K562 (cell line): ENCODE measurements around the gene EXO5. TPM values are rescaled to one million over a fixed set of nuclear protein-coding genes. Genes with fewer than 3 reads are reported as not detected.

Experiments used
- CREB1 ChIP-seq, 2 experiments: sonication (generic) in 1 of 2; formaldehyde crosslinking in 1 of 2; IDR thresholded peaks; 2 replicates each; pipeline versions ENCODE4 v1.6.1 to v1.8.0; 2012 to 2022; ENCODE audit warnings: inconsistent platforms in 1 of 2, mild to moderate bottlenecking in 1 of 2, missing genetic modification reagents in 1 of 2, moderate library complexity in 1 of 2
- ELF4 ChIP-seq: fragments of 450-650 bp; formaldehyde crosslinking; IDR thresholded peaks from 2 replicates; pipeline ENCODE4 v1.4.0; 2022; ENCODE audit warnings: missing genetic modification characterization
- FOXK1 ChIP-seq: sonication (generic); formaldehyde crosslinking; IDR thresholded peaks from 2 replicates; pipeline ENCODE4 v1.8.0; 2022; ENCODE audit warnings: missing genetic modification reagents, mild to moderate bottlenecking, borderline replicate concordance
- KLF1 ChIP-seq: fragments of 450-650 bp; IDR thresholded peaks from 2 replicates; pipeline ENCODE4 v1.6.1; 2016; ENCODE audit warnings: missing genetic modification characterization, missing compliant biosample characterization
- LARP7 ChIP-seq: fragments of 450-650 bp; IDR thresholded peaks from 2 replicates; pipeline ENCODE4 v1.6.1; 2016
- MAFG ChIP-seq: fragments of 450-650 bp; conservative IDR thresholded peaks from 2 replicates; pipeline ENCODE4 v1.6.1; 2016; ENCODE audit warnings: missing genetic modification characterization, missing compliant biosample characterization
- POLR2B ChIP-seq: fragments of 450-650 bp; IDR thresholded peaks from 2 replicates; pipeline ENCODE4 v1.6.1; 2018; ENCODE audit warnings: low read depth; ENCODE audit not compliant: partially characterized antibody
- PPARD ChIP-seq: fragments of 250-450 bp; sonication (Bioruptor Pico); IDR thresholded peaks from 2 replicates; pipeline ENCODE4 v1.8.0; 2022; ENCODE audit warnings: inconsistent platforms, mild to moderate bottlenecking, moderate library complexity
- TBL1XR1 ChIP-seq, 2 experiments: IDR thresholded peaks; 2 replicates each; pipeline ENCODE4 v1.6.1; 2012; ENCODE audit warnings: improper control_type of control experiment in 2 of 2, low read length in 2 of 2, mild to moderate bottlenecking in 1 of 2
- TCFL5 ChIP-seq: fragments of 250-450 bp; sonication (Bioruptor Pico); conservative IDR thresholded peaks from 2 replicates; pipeline ENCODE4 v1.6.1; 2021; ENCODE audit warnings: mild to moderate bottlenecking, moderate library complexity, matching md5 sums
- TEAD1 ChIP-seq, 2 experiments: fragments of 450-650 bp in 1 of 2; sonication (generic) in 1 of 2; formaldehyde crosslinking; IDR thresholded peaks; 2 replicates each; pipeline versions ENCODE4 v1.4.0 to v1.8.0; 2020 to 2022; ENCODE audit warnings: mild to moderate bottlenecking in 2 of 2, missing genetic modification reagents in 1 of 2
- XRCC5 ChIP-seq: fragments of 200-400 bp; formaldehyde crosslinking; IDR thresholded peaks from 2 replicates; pipeline ENCODE4 v1.6.1; 2017; ENCODE audit warnings: low read depth, mild to moderate bottlenecking, low read length
- ZNF140 ChIP-seq: fragments of 250-450 bp; sonication (Bioruptor Pico); IDR thresholded peaks from 2 replicates; pipeline ENCODE4 v1.8.0; 2021; ENCODE audit warnings: moderate library complexity, mild to moderate bottlenecking, inconsistent platforms
- ZSCAN32 ChIP-seq: fragments of 450-650 bp; formaldehyde crosslinking; IDR thresholded peaks from 2 replicates; pipeline ENCODE4 v1.4.0; 2020; ENCODE audit warnings: mild to moderate bottlenecking, moderate library complexity
- polyA plus RNA-seq, 8 experiments: library from polyadenylated mRNA; depleted of rRNA in 4 of 8; stranded (reverse) in 5 of 8; unstranded in 3 of 8; fragments of >200 nt; fragmentation: Nextera tagmentation in 2 of 8; fragmentation: Illumina TruSeq in 1 of 8; extraction: Ambion mirVana in 2 of 8; extraction: Trizol in 1 of 8; gene quantifications; 2 replicates each; pipeline versions ENCODE4 v1.2.1 to v1.2.3, GENCODE V29; 2011 to 2014; ENCODE audit warnings: inconsistent platforms in 1 of 8, missing spikeins in 1 of 8
- total RNA-seq, 7 experiments: library from RNA; depleted of rRNA in 6 of 7; stranded (reverse); fragments of >200 nt in 6 of 7; fragmentation: Illumina TruSeq in 2 of 7; extraction: Trizol in 2 of 7; gene quantifications; 2 replicates each; pipeline versions ENCODE4 v1.2.1 to v1.2.3, GENCODE V29; 2011 to 2021; ENCODE audit warnings: low replicate concordance in 1 of 7
- TF ChIP-seq, protein P1 (sequence below): sonication (generic); formaldehyde crosslinking; IDR thresholded peaks from 2 replicates; pipeline ENCODE4 v1.8.1; 2023; ENCODE audit warnings: mild to moderate bottlenecking, missing genetic modification reagents
- TF ChIP-seq, protein P2 (sequence below): sonication (generic); formaldehyde crosslinking; IDR thresholded peaks from 2 replicates; pipeline ENCODE4 v1.8.0; 2023; ENCODE audit warnings: mild to moderate bottlenecking, missing genetic modification reagents
- TF ChIP-seq, protein P3 (sequence below), 2 experiments: fragments of 250-450 bp in 1 of 2; fragments of 450-650 bp in 1 of 2; sonication (Bioruptor Pico) in 1 of 2; IDR thresholded peaks; 2 replicates each; pipeline versions ENCODE4 v1.6.1 to v1.8.0; 2016 to 2021; ENCODE audit warnings: mild to moderate bottlenecking in 2 of 2, moderate library complexity in 2 of 2, missing compliant biosample characterization in 1 of 2, missing genetic modification characterization in 1 of 2
- TF ChIP-seq, protein P4 (sequence below), 3 experiments: IDR thresholded peaks in 2 of 3; conservative IDR thresholded peaks in 1 of 3; 2 replicates each; pipeline ENCODE4 v1.5.1; 2011 to 2012; ENCODE audit warnings: low read length in 3 of 3, mild to moderate bottlenecking in 3 of 3, control low read depth in 2 of 3, improper control_type of control experiment in 1 of 3, inconsistent platforms in 1 of 3, low read depth in 1 of 3, mixed read lengths in 1 of 3, moderate library complexity in 1 of 3; ENCODE audit not compliant: insufficient read depth in 2 of 3

EXO5 gene
- total and polyA plus RNA-seq, 9 of the 15 experiments (the other 6 are each of a cell fraction or from before 2014, with no cell fraction given) = 1.1 to 4.3 (median 2.8) TPM

DNA sequence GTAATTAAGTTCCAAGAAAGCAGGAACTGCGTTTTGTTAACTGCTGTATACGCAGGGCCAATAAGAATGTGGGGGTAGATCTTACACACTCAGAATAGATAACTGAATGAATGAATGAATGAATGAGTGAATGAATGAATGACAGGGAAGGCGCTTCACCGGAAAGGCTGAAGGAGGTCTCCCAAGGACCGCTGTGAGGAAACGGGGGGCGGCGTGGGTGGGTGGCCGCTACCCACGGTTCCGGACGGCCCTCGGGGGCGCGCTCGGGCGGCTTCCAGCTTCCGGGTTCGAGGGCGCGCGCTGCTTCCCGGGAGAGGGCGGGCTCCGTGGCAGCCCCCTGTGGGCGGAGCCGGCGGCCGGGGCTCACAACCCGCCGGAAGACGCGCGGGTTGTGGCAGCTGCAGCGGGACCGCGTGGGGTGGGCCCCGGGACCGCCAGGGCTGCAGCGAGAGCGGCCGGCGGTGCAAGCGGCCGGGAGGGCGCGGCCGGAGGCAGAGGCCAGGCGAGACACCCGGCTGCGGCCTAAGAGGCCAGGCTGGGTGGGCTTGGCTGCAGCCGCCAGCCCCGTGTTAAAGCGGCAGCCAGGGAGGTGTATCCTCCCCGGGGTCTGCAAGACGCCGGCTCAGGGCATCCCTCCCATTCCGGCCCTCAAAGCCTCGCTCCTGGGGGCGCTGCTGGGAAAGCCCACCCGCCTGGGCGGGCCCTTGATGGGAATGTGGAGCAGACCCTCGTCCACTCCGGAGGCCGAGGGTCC is 31.5 kb upstream of the EXO5 start, which contains the start of gene ZFP69 (continued):
- TF ChIP-seq, protein P1, sequence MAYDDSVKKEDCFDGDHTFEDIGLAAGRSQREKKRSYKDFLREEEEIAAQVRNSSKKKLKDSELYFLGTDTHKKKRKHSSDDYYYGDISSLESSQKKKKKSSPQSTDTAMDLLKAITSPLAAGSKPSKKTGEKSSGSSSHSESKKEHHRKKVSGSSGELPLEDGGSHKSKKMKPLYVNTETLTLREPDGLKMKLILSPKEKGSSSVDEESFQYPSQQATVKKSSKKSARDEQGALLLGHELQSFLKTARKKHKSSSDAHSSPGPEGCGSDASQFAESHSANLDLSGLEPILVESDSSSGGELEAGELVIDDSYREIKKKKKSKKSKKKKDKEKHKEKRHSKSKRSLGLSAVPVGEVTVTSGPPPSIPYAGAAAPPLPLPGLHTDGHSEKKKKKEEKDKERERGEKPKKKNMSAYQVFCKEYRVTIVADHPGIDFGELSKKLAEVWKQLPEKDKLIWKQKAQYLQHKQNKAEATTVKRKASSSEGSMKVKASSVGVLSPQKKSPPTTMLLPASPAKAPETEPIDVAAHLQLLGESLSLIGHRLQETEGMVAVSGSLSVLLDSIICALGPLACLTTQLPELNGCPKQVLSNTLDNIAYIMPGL (CRISPR knock-in tag) = peak; percentile 53; the same call in 1 of the 2 replicates
- no peak for TF ChIP-seq TBL1XR1 (IDR thresholded peaks at IDR 0.05; ENCODE audit: low read length in 2 of 2)
- TF ChIP-seq XRCC5 = no peak
- no peak for TF ChIP-seq CREB1 (IDR thresholded peaks at IDR 0.05)
- no peak; the same call in 1 of the 2 replicates for TF ChIP-seq CREB1 (CRISPR knock-in tag; IDR thresholded peaks at IDR 0.05)
- TF ChIP-seq, protein P2, sequence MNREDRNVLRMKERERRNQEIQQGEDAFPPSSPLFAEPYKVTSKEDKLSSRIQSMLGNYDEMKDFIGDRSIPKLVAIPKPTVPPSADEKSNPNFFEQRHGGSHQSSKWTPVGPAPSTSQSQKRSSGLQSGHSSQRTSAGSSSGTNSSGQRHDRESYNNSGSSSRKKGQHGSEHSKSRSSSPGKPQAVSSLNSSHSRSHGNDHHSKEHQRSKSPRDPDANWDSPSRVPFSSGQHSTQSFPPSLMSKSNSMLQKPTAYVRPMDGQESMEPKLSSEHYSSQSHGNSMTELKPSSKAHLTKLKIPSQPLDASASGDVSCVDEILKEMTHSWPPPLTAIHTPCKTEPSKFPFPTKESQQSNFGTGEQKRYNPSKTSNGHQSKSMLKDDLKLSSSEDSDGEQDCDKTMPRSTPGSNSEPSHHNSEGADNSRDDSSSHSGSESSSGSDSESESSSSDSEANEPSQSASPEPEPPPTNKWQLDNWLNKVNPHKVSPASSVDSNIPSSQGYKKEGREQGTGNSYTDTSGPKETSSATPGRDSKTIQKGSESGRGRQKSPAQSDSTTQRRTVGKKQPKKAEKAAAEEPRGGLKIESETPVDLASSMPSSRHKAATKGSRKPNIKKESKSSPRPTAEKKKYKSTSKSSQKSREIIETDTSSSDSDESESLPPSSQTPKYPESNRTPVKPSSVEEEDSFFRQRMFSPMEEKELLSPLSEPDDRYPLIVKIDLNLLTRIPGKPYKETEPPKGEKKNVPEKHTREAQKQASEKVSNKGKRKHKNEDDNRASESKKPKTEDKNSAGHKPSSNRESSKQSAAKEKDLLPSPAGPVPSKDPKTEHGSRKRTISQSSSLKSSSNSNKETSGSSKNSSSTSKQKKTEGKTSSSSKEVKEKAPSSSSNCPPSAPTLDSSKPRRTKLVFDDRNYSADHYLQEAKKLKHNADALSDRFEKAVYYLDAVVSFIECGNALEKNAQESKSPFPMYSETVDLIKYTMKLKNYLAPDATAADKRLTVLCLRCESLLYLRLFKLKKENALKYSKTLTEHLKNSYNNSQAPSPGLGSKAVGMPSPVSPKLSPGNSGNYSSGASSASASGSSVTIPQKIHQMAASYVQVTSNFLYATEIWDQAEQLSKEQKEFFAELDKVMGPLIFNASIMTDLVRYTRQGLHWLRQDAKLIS (CRISPR knock-in tag) = no peak
- no peak for TF ChIP-seq FOXK1 (CRISPR knock-in tag)
- TF ChIP-seq KLF1 = no peak
- TF ChIP-seq PPARD (CRISPR knock-in tag) = no peak
- TF ChIP-seq POLR2B = no peak
- 0 out of 2 replicates have a peak, but pooled peaks have one; percentile 27 for TF ChIP-seq ELF4 (CRISPR knock-in tag)
- no peak for TF ChIP-seq TCFL5
- TF ChIP-seq, protein P3, sequence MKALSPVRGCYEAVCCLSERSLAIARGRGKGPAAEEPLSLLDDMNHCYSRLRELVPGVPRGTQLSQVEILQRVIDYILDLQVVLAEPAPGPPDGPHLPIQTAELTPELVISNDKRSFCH (CRISPR knock-in tag; IDR thresholded peaks at IDR 0.05) = no peak
- TF ChIP-seq, protein P3 (tag; IDR thresholded peaks at IDR 0.05) = peak; percentile 86
- TF ChIP-seq ZNF140 (CRISPR knock-in tag) = no peak
- TF ChIP-seq TEAD1 (CRISPR knock-in tag; IDR thresholded peaks at IDR 0.05) = peak in 1 of 2 experiments; percentile 76; a peak in 1 of 4 replicates
- no peak for TF ChIP-seq ZSCAN32 (CRISPR knock-in tag)
- no peak for TF ChIP-seq LARP7
- TF ChIP-seq, protein P4, sequence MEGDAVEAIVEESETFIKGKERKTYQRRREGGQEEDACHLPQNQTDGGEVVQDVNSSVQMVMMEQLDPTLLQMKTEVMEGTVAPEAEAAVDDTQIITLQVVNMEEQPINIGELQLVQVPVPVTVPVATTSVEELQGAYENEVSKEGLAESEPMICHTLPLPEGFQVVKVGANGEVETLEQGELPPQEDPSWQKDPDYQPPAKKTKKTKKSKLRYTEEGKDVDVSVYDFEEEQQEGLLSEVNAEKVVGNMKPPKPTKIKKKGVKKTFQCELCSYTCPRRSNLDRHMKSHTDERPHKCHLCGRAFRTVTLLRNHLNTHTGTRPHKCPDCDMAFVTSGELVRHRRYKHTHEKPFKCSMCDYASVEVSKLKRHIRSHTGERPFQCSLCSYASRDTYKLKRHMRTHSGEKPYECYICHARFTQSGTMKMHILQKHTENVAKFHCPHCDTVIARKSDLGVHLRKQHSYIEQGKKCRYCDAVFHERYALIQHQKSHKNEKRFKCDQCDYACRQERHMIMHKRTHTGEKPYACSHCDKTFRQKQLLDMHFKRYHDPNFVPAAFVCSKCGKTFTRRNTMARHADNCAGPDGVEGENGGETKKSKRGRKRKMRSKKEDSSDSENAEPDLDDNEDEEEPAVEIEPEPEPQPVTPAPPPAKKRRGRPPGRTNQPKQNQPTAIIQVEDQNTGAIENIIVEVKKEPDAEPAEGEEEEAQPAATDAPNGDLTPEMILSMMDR (IDR thresholded peaks at IDR 0.05 in 2 of 3, conservative IDR thresholded peaks at IDR 0.05 in 1 of 3; ENCODE audit: insufficient read depth in 2 of 3, low read depth in 1 of 3, low read length in 3 of 3) = no peak
- no peak for TF ChIP-seq MAFG (tag)
